ENCODE results near the gene TH.

The TH gene

GRCh38 chr11:2135648-2136201 lies 35.9 kb downstream of the TH start:
- Histone ChIP-seq H3K9me3 (no peaks in the 10 kb centered on the region), H3K27ac (no peak overlapping the region), H3K27me3 (peaks cover 100% of the 10 kb centered on the region), H3K36me3 (no peaks in the 10 kb centered on the region), H3K4me3 (ENCODE audit: low read depth in 1 of 2, low read length in 1 of 2) (no peak overlapping the region), H3K4me1 (ENCODE audit: control insufficient read depth in 1 of 2, insufficient read depth in 1 of 2, low read depth in 1 of 2, low read length in 1 of 2) (no peaks in the 10 kb centered on the region)
- TF ChIP-seq, protein P1, sequence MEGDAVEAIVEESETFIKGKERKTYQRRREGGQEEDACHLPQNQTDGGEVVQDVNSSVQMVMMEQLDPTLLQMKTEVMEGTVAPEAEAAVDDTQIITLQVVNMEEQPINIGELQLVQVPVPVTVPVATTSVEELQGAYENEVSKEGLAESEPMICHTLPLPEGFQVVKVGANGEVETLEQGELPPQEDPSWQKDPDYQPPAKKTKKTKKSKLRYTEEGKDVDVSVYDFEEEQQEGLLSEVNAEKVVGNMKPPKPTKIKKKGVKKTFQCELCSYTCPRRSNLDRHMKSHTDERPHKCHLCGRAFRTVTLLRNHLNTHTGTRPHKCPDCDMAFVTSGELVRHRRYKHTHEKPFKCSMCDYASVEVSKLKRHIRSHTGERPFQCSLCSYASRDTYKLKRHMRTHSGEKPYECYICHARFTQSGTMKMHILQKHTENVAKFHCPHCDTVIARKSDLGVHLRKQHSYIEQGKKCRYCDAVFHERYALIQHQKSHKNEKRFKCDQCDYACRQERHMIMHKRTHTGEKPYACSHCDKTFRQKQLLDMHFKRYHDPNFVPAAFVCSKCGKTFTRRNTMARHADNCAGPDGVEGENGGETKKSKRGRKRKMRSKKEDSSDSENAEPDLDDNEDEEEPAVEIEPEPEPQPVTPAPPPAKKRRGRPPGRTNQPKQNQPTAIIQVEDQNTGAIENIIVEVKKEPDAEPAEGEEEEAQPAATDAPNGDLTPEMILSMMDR (IDR thresholded peaks at IDR 0.05): no peak

GRCh38 chr11:2135018-2135569 lies 36.5 kb downstream of the TH start:
- TF ChIP-seq, protein P1 (IDR thresholded peaks at IDR 0.05): no peak
- Histone ChIP-seq H3K36me3 (no peaks in the 10 kb centered on the region), H3K4me1 (ENCODE audit: control insufficient read depth in 1 of 2, insufficient read depth in 1 of 2, low read depth in 1 of 2, low read length in 1 of 2) (no peaks in the 10 kb centered on the region), H3K27me3 (peaks cover 94% of the 10 kb centered on the region), H3K4me3 (ENCODE audit: low read depth in 1 of 2, low read length in 1 of 2) (no peak overlapping the region), H3K27ac (no peak overlapping the region), H3K9me3 (no peaks in the 10 kb centered on the region)

DNA sequence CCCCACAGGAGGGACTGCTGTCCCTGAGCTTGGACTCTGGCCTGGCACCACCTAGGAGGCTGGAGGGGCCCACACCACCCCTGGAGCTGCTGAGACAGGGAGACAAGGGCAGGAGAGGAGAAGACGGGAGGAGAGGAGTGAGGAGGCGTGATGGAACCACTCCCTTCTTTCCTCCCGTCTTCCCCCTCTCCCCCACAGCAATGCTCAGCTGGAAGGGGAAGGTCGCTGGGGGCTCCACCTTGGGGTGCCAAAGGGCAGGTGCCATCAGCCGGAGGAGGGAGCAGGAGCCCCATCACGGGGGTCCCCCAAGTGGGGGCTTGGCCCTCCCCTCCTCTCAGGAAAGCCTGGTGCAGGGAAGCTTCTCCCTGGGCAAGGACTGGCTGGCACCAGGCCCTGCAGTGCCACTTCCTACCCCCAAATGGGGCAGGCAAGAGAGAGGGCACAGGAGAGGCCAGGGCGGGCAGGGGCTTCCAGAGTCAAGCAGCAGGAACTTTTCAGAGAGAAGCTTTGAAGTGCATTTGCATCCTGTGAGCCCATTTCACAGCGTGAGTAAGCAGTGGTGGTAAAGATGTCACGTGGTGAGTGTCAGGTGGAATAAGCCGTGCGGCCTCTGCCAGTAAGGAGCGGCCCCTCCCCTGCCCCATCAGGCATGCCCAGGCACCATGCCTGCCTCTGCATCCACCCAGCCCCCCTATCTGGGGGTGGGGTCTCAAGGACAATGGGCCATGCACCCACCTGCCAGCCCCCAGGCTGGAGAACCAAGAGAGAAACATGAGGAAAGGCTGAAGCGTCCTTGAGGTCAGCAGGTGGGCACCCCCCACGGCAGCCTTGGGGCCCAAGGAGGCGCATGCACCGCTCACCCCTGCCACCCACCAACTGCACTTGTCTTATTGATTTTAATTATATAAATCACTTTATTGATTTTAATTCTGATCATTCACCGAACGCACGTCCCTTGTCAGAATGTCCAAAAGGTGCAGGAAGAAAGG lies 37.3 kb downstream of the TH start:
- Histone ChIP-seq H3K4me1 (ENCODE audit: control insufficient read depth in 1 of 2, insufficient read depth in 1 of 2, low read depth in 1 of 2, low read length in 1 of 2) (no peaks in the 10 kb centered on the region), H3K27me3 (peaks cover 86% of the 10 kb centered on the region), H3K36me3 (no peaks in the 10 kb centered on the region), H3K4me3 (ENCODE audit: low read depth in 1 of 2, low read length in 1 of 2) (no peak overlapping the region), H3K9me3 (no peaks in the 10 kb centered on the region), H3K27ac (no peak overlapping the region)
- TF ChIP-seq, protein P1 (IDR thresholded peaks at IDR 0.05): no peak

DNA sequence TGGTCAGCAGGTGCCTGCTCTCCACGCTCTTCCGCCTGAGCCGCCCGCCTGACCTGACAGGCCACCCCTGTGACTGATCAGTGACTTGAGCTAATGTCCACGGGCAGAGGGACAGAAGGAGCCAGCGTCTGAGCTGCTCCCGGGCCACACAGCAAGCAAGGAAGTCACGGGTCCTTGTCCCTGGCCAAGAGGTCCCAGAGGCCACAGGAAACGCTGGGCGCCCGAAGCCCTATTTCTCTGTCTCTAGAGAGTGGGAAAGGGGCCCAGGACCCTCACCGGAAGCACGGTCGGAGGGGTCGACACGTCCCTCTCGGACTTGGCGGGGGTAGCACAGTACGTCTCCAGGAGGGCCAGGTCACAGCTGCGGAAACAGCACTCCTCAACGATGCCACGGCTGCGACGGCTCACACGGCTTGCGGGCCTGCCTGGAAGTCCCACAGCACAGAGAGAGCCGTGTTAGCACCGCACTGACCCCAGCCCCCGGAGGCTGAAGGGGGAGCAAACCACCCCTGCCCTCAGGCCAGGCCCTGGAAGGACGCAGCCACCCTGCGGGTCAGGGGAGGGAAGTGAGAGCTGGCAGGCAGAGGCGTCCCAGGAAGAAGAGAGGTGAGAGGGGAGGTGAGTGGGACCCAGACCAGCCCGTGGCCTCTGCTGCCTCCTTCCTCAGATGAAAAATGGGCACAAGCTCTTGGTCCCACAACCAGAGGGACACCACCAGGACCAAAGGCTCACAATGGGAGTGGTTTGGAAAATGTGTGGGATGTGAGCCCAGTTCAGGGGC lies 38.2 kb downstream of the TH start:
- no peaks in the 10 kb centered on the region for H3K4me1 ChIP-seq (ENCODE audit: control insufficient read depth in 1 of 2, insufficient read depth in 1 of 2, low read depth in 1 of 2, low read length in 1 of 2)
- TF ChIP-seq, protein P1 (IDR thresholded peaks at IDR 0.05): no peak
- H3K36me3 ChIP-seq: no peaks in the 10 kb centered on the region
- no peak overlapping the region for H3K4me3 ChIP-seq (ENCODE audit: low read depth in 1 of 2, low read length in 1 of 2)
- H3K27me3 ChIP-seq: peaks cover 78% of the 10 kb centered on the region
- no peak overlapping the region for H3K27ac ChIP-seq
- no peaks in the 10 kb centered on the region for H3K9me3 ChIP-seq

DNA sequence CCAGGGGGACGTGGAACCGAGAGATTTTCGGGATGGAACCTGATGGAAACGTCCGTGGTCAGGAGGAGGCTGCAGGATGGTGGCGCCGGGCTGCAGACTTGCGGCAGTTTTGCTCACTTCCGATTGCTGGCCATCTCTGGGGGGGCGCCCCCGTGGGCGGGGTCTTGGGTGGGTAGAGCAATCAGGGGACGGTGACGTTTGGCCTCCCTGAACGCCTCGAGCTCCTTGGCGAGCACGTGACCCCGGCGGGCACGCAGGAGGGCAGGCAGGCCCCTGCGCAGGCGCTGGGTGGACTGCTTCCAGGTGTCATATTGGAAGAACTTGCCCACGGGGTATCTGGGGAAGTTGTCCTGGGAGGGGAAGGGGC lies 38.8 kb downstream of the TH start:
- Histone ChIP-seq H3K4me3 (ENCODE audit: low read depth in 1 of 2, low read length in 1 of 2) (no peak overlapping the region), H3K9me3 (no peaks in the 10 kb centered on the region), H3K4me1 (ENCODE audit: control insufficient read depth in 1 of 2, insufficient read depth in 1 of 2, low read depth in 1 of 2, low read length in 1 of 2) (no peaks in the 10 kb centered on the region), H3K27me3 (peaks cover 77% of the 10 kb centered on the region), H3K36me3 (no peaks in the 10 kb centered on the region), H3K27ac (no peak overlapping the region)
- TF ChIP-seq, protein P1 (IDR thresholded peaks at IDR 0.05): no peak
